ENCODE results near the gene PAMR1.

The PAMR1 gene

GRCh38 chr11:35466058-35466457 is 59.4 kb downstream of the PAMR1 start:
- H3K4me3 ChIP-seq (ENCODE audit: low read depth, low read length) = no peak overlapping the region

GRCh38 chr11:35464308-35464707 is 61.1 kb downstream of the PAMR1 start:
- no peak for DNase-seq (ENCODE audit: low read depth)
- no peak overlapping the region for H3K4me3 ChIP-seq (ENCODE audit: low read depth, low read length)

More at GRCh38 chr11:35466058-35466457, 59.4 kb downstream of the PAMR1 start:
- no peak for DNase-seq (ENCODE audit: low read depth)

- no peak overlapping the region for H3K4me3 ChIP-seq (ENCODE audit: low read depth, low read length)
- DNase-seq (ENCODE audit: low read depth) = no peak
These were observed 62.1 kb downstream of the PAMR1 start for GRCh38 chr11:35463331-35463751.

- no peak overlapping the region for H3K4me3 ChIP-seq (ENCODE audit: low read depth, low read length)
- DNase-seq (ENCODE audit: low read depth) = no peak
These were observed 63.4 kb downstream of the PAMR1 start for GRCh38 chr11:35461917-35462538.

- no peak for DNase-seq (ENCODE audit: low read depth)
- no peak overlapping the region for H3K4me3 ChIP-seq (ENCODE audit: low read depth, low read length)
These were observed 65.9 kb downstream of the PAMR1 start for GRCh38 chr11:35459489-35459888.

- DNase-seq (ENCODE audit: low read depth) = no peak
- no peak overlapping the region for H3K4me3 ChIP-seq (ENCODE audit: low read depth, low read length)
These were observed 66.6 kb downstream of the PAMR1 start for GRCh38 chr11:35458846-35459245.

GRCh38 chr11:35454362-35454761 is 71.1 kb downstream of the PAMR1 start:
- no peak overlapping the region for H3K4me3 ChIP-seq (ENCODE audit: low read depth, low read length)
- no peak for DNase-seq (ENCODE audit: low read depth)

GRCh38 chr11:35436581-35437250 is 88.7 kb downstream of the PAMR1 start:
- H3K4me3 ChIP-seq (ENCODE audit: low read depth, low read length) = no peak overlapping the region
- no peak for DNase-seq (ENCODE audit: low read depth)

- DNase-seq (ENCODE audit: low read depth) = no peak
- no peak overlapping the region for H3K4me3 ChIP-seq (ENCODE audit: low read depth, low read length)
These were observed 91.8 kb downstream of the PAMR1 start for GRCh38 chr11:35433588-35433987.

- DNase-seq (ENCODE audit: low read depth) = no peak
- H3K4me3 ChIP-seq (ENCODE audit: low read depth, low read length) = no peak overlapping the region
These were observed 93.0 kb downstream of the PAMR1 start for GRCh38 chr11:35432464-35432863.

GRCh38 chr11:35427071-35427470 is 98.3 kb downstream of the PAMR1 start:
- H3K4me3 ChIP-seq (ENCODE audit: low read depth, low read length) = no peak overlapping the region
- peak; percentile 69 for DNase-seq (ENCODE audit: low read depth)

GRCh38 chr11:35426351-35426750 is 99.1 kb downstream of the PAMR1 start:
- no peak for DNase-seq (ENCODE audit: low read depth)
- no peak overlapping the region for H3K4me3 ChIP-seq (ENCODE audit: low read depth, low read length)

GRCh38 chr11:35425603-35426212 is 99.7 kb downstream of the PAMR1 start:
- DNase-seq (ENCODE audit: low read depth) = no peak
- no peak overlapping the region for H3K4me3 ChIP-seq (ENCODE audit: low read depth, low read length)

GRCh38 chr11:35424157-35424940 is 101.1 kb downstream of the PAMR1 start:
- no peak for DNase-seq (ENCODE audit: low read depth)
- no peak overlapping the region for H3K4me3 ChIP-seq (ENCODE audit: low read depth, low read length)

- DNase-seq (ENCODE audit: low read depth) = no peak
- H3K4me3 ChIP-seq (ENCODE audit: low read depth, low read length) = peak overlapping the region; percentile 51
These were observed 105.0 kb downstream of the PAMR1 start for GRCh38 chr11:35420371-35420770.

- H3K4me3 ChIP-seq (ENCODE audit: low read depth, low read length) = peak overlapping the region; percentile 51
- DNase-seq (ENCODE audit: low read depth) = no peak
These were observed 105.5 kb downstream of the PAMR1 start for GRCh38 chr11:35419830-35420333.

GRCh38 chr11:35419184-35419829 is 106.1 kb downstream of the PAMR1 start, which contains the start of gene SLC1A2:
Gene SLC1A2, minus strand, starts transcription at chr11:35419558. Its CDS starts 592 bp downstream, at chr11:35418966.
- H3K4me3 ChIP-seq (ENCODE audit: low read depth, low read length) = peak within 1 kb of the TSS; percentile 51
- DNase-seq (ENCODE audit: low read depth) = no peak

- DNase-seq (ENCODE audit: low read depth) = no peak
- peak overlapping the region; percentile 51 for H3K4me3 ChIP-seq (ENCODE audit: low read depth, low read length)
These were observed 106.9 kb downstream of the PAMR1 start for GRCh38 chr11:35418282-35419183.
